ENCODE measurements around the gene PPARG. TPM values are rescaled to one million over a fixed set of nuclear protein-coding genes. Genes with fewer than 3 reads are reported as not detected.

The PPARG gene
- total and polyA plus RNA-seq, 10 of the 15 experiments (the other 5 are each of a cell fraction or from before 2014, with no cell fraction given) = 0.06 to 0.86 (median 0.12) TPM; not detected in 5

GRCh38 chr3:12460127-12460526, 171.3 kb downstream of the PPARG start:
- 40% methylated on average over 3 of the region's 3 CpGs for WGBS (ENCODE audit: insufficient coverage, insufficient replicate concordance, low lambda C conversion rate, missing lambda C conversion rate)
- in situ Hi-C loops (cut with MboI) = no loop called here
- no peak for TF ChIP-seq SRF (IDR thresholded peaks at IDR 0.05; ENCODE audit: low read depth in 2 of 2, low read length in 2 of 2)
- TF ChIP-seq, protein P1, sequence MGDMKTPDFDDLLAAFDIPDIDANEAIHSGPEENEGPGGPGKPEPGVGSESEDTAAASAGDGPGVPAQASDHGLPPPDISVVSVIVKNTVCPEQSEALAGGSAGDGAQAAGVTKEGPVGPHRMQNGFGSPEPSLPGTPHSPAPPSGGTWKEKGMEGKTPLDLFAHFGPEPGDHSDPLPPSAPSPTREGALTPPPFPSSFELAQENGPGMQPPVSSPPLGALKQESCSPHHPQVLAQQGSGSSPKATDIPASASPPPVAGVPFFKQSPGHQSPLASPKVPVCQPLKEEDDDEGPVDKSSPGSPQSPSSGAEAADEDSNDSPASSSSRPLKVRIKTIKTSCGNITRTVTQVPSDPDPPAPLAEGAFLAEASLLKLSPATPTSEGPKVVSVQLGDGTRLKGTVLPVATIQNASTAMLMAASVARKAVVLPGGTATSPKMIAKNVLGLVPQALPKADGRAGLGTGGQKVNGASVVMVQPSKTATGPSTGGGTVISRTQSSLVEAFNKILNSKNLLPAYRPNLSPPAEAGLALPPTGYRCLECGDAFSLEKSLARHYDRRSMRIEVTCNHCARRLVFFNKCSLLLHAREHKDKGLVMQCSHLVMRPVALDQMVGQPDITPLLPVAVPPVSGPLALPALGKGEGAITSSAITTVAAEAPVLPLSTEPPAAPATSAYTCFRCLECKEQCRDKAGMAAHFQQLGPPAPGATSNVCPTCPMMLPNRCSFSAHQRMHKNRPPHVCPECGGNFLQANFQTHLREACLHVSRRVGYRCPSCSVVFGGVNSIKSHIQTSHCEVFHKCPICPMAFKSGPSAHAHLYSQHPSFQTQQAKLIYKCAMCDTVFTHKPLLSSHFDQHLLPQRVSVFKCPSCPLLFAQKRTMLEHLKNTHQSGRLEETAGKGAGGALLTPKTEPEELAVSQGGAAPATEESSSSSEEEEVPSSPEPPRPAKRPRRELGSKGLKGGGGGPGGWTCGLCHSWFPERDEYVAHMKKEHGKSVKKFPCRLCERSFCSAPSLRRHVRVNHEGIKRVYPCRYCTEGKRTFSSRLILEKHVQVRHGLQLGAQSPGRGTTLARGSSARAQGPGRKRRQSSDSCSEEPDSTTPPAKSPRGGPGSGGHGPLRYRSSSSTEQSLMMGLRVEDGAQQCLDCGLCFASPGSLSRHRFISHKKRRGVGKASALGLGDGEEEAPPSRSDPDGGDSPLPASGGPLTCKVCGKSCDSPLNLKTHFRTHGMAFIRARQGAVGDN (IDR thresholded peaks at IDR 0.05) = no peak
- no peak for TF ChIP-seq ESRRA (IDR thresholded peaks at IDR 0.05; ENCODE audit: low read length)

More at GRCh38 chr3:12460127-12460526, 171.3 kb downstream of the PPARG start:
- no TSS peak for BruUV-seq (replicated peaks)
- Histone ChIP-seq H3K27me3 (replicated peaks in 1 of 2; ENCODE audit: control insufficient read depth in 2 of 2, insufficient read depth in 2 of 2, low read length in 1 of 2) (no peaks in the 10 kb centered on the region; a peak in 2 of 4 replicates), H3K4me2 (ENCODE audit: control insufficient read depth, insufficient read depth) (no peak overlapping the region), H3K4me1 (ENCODE audit: control insufficient read depth, insufficient read depth, low read length) (no peaks in the 10 kb centered on the region), H4K20me1 (ENCODE audit: control insufficient read depth, insufficient read depth) (no peaks in the 10 kb centered on the region), H3K4me3 (no peak overlapping the region), H3K9me3 (replicated peaks; ENCODE audit: control insufficient read depth, insufficient read depth, low read length) (no peaks in the 10 kb centered on the region), H3K9ac (ENCODE audit: control insufficient read depth, insufficient read depth, low read length) (no peak overlapping the region), H3K36me3 (ENCODE audit: control insufficient read depth in 2 of 2, insufficient read depth in 2 of 2, low read length in 1 of 2) (no peaks in the 10 kb centered on the region), H2AFZ (ENCODE audit: control insufficient read depth, low read depth, low read length) (no peak overlapping the region), H3K27ac (ENCODE audit: control insufficient read depth, insufficient read depth) (no peak overlapping the region), H3K79me2 (ENCODE audit: control insufficient read depth, insufficient read depth, low read length) (no peaks in the 10 kb centered on the region)
- CTCF ChIA-PET = no interaction called here
- SMC1A ChIA-PET (ENCODE audit: uncharacterized antibody, unreplicated experiment) = no interaction called here
- intact Hi-C loops (cut with micrococcal nuclease; ENCODE audit: unreplicated experiment) = no loop called here
- POLR2A ChIA-PET = no interaction called here
- FAIRE-seq = no peak
- no peak for ATAC-seq
- RAD21 ChIA-PET (ENCODE audit: unreplicated experiment) = no interaction called here
- no peak for DNase-seq (ENCODE audit: low read depth, low spot score)
